Measurements from ENCODE around the gene MAGEA2B. TPM values are rescaled to one million over a fixed set of nuclear protein-coding genes. Genes with fewer than 3 reads are reported as not detected.

Gene MAGEA2B
- total and polyA plus RNA-seq, 9 of the 15 experiments (the other 6 are each of a cell fraction or from before 2014, with no cell fraction given) = 1.9 to 53.3 (median 10.0) TPM

- TF ChIP-seq SPI1 (IDR thresholded peaks at IDR 0.05; ENCODE audit: borderline replicate concordance, low read depth, low read length) (0 out of 2 replicates have a peak, but pooled peaks have one; percentile 1), CXXC5 (CRISPR knock-in tag; IDR thresholded peaks at IDR 0.05) (peak; percentile 25; the same call in 1 of the 2 replicates), TAF15 (IDR thresholded peaks at IDR 0.05; ENCODE audit: low read depth, low read length) (no peak), ZNF518B (CRISPR knock-in tag; IDR thresholded peaks at IDR 0.05) (no peak), NR2C1 (IDR thresholded peaks at IDR 0.05) (peak; percentile 89), NR2C1 (tag; IDR thresholded peaks at IDR 0.05) (peak; percentile 93), POLR2G (IDR thresholded peaks at IDR 0.05; ENCODE audit: low read depth, low read length) (peak; percentile 76), PKNOX1 (IDR thresholded peaks at IDR 0.05) (peak; percentile 43; the same call in 1 of the 2 replicates), DPF2 (IDR thresholded peaks at IDR 0.05) (no peak), ZNF444 (CRISPR knock-in tag; IDR thresholded peaks at IDR 0.05) (no peak), BCL6 (CRISPR knock-in tag; IDR thresholded peaks at IDR 0.05) (no peak), MCM3 (IDR thresholded peaks at IDR 0.05) (no peak), POLR3G (IDR thresholded peaks at IDR 0.05; ENCODE audit: extremely low read depth, insufficient read length, insufficient replicate concordance) (no peak), ZNF3 (CRISPR knock-in tag; IDR thresholded peaks at IDR 0.05) (no peak), HMGN3 (IDR thresholded peaks at IDR 0.05; ENCODE audit: borderline replicate concordance, extremely low read depth, insufficient read length, low read depth, low read length) (no peak), CBFA2T2 (conservative IDR thresholded peaks at IDR 0.05) (no peak; the same call in 1 of the 2 replicates), CCAR2 (IDR thresholded peaks at IDR 0.05; ENCODE audit: low read depth, low read length) (no peak), CHD1 (IDR thresholded peaks at IDR 0.05; ENCODE audit: low read length) (no peak)
- TF ChIP-seq, protein P1, sequence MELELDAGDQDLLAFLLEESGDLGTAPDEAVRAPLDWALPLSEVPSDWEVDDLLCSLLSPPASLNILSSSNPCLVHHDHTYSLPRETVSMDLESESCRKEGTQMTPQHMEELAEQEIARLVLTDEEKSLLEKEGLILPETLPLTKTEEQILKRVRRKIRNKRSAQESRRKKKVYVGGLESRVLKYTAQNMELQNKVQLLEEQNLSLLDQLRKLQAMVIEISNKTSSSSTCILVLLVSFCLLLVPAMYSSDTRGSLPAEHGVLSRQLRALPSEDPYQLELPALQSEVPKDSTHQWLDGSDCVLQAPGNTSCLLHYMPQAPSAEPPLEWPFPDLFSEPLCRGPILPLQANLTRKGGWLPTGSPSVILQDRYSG (tag; conservative IDR thresholded peaks at IDR 0.05; ENCODE audit: low read depth) = no peak
- TF ChIP-seq, protein P2, sequence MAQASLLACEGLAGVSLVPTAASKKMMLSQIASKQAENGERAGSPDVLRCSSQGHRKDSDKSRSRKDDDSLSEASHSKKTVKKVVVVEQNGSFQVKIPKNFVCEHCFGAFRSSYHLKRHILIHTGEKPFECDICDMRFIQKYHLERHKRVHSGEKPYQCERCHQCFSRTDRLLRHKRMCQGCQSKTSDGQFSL (CRISPR knock-in tag; IDR thresholded peaks at IDR 0.05) = 0 out of 2 replicates have a peak, but pooled peaks have one; percentile 60
- TF ChIP-seq, protein P2 (tag; IDR thresholded peaks at IDR 0.05) = peak in 1 of 2 experiments; percentile 46; a peak in 1 of 4 replicates
- TF ChIP-seq, protein P3, sequence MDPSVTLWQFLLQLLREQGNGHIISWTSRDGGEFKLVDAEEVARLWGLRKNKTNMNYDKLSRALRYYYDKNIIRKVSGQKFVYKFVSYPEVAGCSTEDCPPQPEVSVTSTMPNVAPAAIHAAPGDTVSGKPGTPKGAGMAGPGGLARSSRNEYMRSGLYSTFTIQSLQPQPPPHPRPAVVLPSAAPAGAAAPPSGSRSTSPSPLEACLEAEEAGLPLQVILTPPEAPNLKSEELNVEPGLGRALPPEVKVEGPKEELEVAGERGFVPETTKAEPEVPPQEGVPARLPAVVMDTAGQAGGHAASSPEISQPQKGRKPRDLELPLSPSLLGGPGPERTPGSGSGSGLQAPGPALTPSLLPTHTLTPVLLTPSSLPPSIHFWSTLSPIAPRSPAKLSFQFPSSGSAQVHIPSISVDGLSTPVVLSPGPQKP (CRISPR knock-in tag; IDR thresholded peaks at IDR 0.05) = no peak
These were observed 19.0 kb downstream of the MAGEA2B start, which contains the start of the genes CSAG1 and MAGEA12 (continued) for GRCh38 chrX:152733261-152733975.

Data from K562 (cell line).